SK-N-SH (cell line): ENCODE data around the gene PIGP.

Source experiments
- EP300 ChIP-seq, 2 experiments: IDR thresholded peaks; 2 replicates each; pipeline versions ENCODE4 v1.4.0 to v1.6.1; 2012; ENCODE audit warnings: borderline replicate concordance in 1 of 2, low read depth in 1 of 2, low read length in 1 of 2
- FOXJ3 ChIP-seq: sonication (generic); formaldehyde crosslinking; IDR thresholded peaks from 2 replicates; pipeline ENCODE4 v1.5.1; 2020; ENCODE audit warnings: mild to moderate bottlenecking, missing genetic modification reagents
- GABPA ChIP-seq: IDR thresholded peaks from 2 replicates; pipeline ENCODE4 v1.4.0; 2012; ENCODE audit warnings: low read depth, mild to moderate bottlenecking
- MXI1 ChIP-seq: IDR thresholded peaks from 2 replicates; pipeline ENCODE4 v1.6.1; 2012; ENCODE audit warnings: mild to moderate bottlenecking, low read depth, low read length, improper control_type of control experiment
- NRF1 ChIP-seq: IDR thresholded peaks from 2 replicates; pipeline ENCODE4 v1.6.1; 2012; ENCODE audit warnings: low read depth, mild to moderate bottlenecking, low read length
- RAD21 ChIP-seq: IDR thresholded peaks from 2 replicates; pipeline ENCODE4 v1.6.1; 2012; ENCODE audit warnings: mild to moderate bottlenecking, low read length
- RFX5 ChIP-seq: IDR thresholded peaks from 2 replicates; pipeline ENCODE4 v1.6.1; 2012; ENCODE audit warnings: mild to moderate bottlenecking, improper control_type of control experiment, low read length
- RXRA ChIP-seq: IDR thresholded peaks from 2 replicates; pipeline ENCODE4 v1.4.0; 2012; ENCODE audit warnings: low read depth, mild to moderate bottlenecking, borderline replicate concordance
- SIN3A ChIP-seq: IDR thresholded peaks from 2 replicates; pipeline ENCODE4 v1.6.1; 2012; ENCODE audit warnings: low read depth, mild to moderate bottlenecking, low read length, moderate library complexity, borderline replicate concordance
- TF ChIP-seq, protein P1 (sequence below): fragments of 200-600 bp; sonication (generic); IDR thresholded peaks from 2 replicates; pipeline ENCODE4 v1.6.1; 2017; ENCODE audit warnings: antibody characterized with exemption, mild to moderate bottlenecking, moderate library complexity
- TF ChIP-seq, protein P2 (sequence below): IDR thresholded peaks from 2 replicates; pipeline ENCODE4 v1.6.1; 2012; ENCODE audit warnings: mild to moderate bottlenecking, low read depth, low read length, moderate library complexity

DNA sequence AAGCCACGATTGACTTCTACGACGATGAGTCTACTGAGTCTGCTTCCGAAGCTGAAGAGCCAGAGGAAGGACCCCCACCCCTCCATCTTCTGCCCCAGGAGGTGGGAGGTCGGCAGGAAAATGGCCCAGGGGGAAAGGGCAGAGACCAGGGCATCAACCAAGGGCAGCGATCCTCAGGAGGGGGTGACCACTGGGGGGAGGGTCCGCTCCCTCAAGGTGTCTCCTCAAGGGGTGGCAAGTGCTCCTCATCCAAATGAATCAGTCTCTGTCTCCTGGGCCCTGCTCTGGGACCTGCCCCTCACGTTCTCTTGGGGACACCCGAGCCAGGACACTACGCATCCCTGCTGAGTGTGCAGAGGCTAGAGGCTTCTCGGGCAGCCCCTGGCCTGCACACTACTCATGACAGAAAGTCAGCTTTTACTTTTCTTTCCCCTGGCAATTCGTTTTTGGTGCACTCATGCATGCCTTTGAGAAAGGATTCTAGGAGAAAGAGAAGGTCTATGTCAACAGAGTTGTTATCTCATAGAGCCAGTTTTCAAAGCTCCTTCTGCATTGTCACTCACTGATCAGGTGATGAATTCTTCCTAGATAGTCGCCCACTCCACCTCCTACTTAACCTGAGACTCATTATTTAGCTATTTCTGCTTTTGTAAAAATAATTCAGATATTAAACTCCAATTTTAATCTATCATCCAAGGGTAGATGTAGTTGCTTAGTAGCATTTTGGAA, 54.8 kb downstream of the PIGP start:
- no peak for TF ChIP-seq FOXJ3 (CRISPR knock-in tag)
- TF ChIP-seq, protein P1, sequence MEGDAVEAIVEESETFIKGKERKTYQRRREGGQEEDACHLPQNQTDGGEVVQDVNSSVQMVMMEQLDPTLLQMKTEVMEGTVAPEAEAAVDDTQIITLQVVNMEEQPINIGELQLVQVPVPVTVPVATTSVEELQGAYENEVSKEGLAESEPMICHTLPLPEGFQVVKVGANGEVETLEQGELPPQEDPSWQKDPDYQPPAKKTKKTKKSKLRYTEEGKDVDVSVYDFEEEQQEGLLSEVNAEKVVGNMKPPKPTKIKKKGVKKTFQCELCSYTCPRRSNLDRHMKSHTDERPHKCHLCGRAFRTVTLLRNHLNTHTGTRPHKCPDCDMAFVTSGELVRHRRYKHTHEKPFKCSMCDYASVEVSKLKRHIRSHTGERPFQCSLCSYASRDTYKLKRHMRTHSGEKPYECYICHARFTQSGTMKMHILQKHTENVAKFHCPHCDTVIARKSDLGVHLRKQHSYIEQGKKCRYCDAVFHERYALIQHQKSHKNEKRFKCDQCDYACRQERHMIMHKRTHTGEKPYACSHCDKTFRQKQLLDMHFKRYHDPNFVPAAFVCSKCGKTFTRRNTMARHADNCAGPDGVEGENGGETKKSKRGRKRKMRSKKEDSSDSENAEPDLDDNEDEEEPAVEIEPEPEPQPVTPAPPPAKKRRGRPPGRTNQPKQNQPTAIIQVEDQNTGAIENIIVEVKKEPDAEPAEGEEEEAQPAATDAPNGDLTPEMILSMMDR = no peak
- TF ChIP-seq RXRA = no peak
- TF ChIP-seq, protein P2, sequence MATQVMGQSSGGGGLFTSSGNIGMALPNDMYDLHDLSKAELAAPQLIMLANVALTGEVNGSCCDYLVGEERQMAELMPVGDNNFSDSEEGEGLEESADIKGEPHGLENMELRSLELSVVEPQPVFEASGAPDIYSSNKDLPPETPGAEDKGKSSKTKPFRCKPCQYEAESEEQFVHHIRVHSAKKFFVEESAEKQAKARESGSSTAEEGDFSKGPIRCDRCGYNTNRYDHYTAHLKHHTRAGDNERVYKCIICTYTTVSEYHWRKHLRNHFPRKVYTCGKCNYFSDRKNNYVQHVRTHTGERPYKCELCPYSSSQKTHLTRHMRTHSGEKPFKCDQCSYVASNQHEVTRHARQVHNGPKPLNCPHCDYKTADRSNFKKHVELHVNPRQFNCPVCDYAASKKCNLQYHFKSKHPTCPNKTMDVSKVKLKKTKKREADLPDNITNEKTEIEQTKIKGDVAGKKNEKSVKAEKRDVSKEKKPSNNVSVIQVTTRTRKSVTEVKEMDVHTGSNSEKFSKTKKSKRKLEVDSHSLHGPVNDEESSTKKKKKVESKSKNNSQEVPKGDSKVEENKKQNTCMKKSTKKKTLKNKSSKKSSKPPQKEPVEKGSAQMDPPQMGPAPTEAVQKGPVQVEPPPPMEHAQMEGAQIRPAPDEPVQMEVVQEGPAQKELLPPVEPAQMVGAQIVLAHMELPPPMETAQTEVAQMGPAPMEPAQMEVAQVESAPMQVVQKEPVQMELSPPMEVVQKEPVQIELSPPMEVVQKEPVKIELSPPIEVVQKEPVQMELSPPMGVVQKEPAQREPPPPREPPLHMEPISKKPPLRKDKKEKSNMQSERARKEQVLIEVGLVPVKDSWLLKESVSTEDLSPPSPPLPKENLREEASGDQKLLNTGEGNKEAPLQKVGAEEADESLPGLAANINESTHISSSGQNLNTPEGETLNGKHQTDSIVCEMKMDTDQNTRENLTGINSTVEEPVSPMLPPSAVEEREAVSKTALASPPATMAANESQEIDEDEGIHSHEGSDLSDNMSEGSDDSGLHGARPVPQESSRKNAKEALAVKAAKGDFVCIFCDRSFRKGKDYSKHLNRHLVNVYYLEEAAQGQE = no peak
- TF ChIP-seq EP300 (IDR thresholded peaks at IDR 0.05; ENCODE audit: borderline replicate concordance in 1 of 2, low read depth in 1 of 2, low read length in 1 of 2) = no peak
- TF ChIP-seq RFX5 = no peak
- TF ChIP-seq RAD21 = no peak
- TF ChIP-seq MXI1 = no peak
- TF ChIP-seq GABPA = no peak
- no peak for TF ChIP-seq NRF1
- no peak for TF ChIP-seq SIN3A
